Activated CD8-positive, alpha-beta memory T cell treated with anti-CD3 and anti-CD28 coated beads, Interleukin-2, amount 50 U/mL, for 24 hours (primary cell): Measurements from ENCODE around the gene TMEM131.

ENCODE experiments used
- DNase-seq: peaks from one replicate; pipeline ENCODE4 v3.0.0-alpha.2; 2020; ENCODE audit errors: extremely low read depth

The TMEM131 gene

DNA sequence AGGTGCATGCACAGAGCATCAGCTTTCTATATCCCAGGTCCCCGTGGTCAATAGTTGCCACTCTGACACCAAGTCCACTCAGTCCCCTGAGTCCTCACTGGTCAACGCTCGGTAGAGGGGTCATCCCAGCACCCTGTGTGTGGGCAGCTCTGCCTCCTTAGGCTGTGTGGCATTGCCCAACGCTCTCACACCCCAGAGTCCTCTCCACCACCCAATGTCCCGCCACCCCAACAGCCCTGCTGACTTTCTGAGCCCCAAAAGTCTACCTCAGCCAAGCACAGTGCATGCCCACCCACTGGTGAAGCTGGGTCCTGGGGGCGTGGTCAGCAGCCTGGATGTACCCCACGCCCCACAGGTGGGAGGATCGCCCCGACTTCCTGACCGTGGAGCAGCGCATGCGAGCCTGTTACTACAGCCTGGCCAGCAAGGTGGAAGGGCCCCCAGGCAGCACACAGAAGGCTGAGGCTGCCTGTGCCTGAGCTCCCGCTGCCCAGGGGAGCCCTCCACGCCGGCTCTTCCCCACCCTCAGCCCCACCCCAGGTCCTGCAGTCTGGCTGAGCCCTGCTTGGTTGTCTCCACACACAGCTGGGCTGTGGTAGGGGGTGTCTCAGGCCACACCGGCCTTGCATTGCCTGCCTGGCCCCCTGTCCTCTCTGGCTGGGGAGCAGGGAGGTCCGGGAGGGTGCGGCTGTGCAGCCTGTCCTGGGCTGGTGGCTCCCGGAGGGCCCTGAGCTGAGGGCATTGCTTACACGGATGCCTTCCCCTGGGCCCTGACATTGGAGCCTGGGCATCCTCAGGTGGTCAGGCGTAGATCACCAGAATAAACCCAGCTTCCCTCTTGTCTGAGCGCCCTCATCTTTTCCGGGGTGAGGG lies 256.5 kb downstream of the TMEM131 start:
- no peak for DNase-seq

DNA sequence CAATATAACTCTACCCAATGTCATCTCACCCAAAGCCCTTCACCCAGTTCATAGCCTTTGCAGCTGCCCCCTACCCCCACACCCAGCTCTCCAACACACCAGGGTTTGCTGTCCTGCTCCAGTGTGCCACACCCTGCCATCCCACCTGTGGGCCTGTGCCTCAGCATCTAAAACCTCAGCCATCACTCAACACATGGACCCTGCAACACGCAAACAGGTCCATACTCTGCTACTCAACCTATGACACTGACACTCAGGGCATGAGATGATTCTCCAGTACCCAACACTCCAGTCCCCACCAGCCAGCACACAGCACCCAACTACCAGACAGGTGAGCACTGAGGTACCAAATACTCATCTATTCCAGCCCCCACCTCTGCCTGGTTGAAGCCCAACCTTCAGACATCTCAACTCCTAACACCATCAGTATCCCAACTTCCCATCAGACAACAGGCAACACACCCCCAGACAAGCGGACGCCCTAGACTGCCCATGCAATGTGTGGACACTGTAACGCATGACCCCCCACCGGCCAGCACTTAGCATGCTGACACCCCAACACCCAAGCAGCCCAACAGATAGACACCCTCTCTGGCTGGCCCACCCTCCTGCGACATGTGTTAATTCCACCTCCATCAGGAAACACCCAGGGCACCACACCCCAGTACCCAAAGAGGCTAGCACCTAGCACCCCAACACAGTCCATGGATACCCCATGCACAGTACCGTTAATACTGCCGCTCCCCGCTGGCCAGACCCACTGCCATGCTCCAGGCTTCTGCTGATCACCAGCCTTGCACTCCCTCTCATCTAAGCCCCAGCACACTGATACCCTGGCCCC lies 257.3 kb downstream of the TMEM131 start:
- DNase-seq = no peak

DNA sequence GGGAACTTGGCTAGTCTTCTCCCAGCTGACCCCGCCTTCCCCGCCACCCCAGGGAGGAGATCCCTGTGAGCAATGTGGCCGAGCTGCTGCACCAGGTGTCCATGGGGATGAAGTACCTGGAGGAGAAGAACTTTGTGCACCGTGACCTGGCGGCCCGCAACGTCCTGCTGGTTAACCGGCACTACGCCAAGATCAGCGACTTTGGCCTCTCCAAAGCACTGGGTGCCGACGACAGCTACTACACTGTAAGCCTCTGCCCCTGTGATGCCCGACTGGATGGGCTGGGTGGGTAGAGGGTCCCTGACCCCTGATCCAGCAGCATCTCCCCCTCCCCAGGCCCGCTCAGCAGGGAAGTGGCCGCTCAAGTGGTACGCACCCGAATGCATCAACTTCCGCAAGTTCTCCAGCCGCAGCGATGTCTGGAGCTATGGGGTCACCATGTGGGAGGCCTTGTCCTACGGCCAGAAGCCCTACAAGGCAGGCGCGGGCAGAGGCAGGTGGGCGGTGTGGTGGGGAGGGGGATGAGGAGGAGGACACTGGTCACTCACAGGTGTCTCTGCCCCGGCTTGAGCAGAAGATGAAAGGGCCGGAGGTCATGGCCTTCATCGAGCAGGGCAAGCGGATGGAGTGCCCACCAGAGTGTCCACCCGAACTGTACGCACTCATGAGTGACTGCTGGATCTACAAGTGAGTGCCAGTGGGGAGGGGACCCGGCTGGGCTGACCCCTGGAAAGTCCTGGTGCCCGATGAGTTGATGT lies 258.1 kb downstream of the TMEM131 start:
- no peak for DNase-seq

DNA sequence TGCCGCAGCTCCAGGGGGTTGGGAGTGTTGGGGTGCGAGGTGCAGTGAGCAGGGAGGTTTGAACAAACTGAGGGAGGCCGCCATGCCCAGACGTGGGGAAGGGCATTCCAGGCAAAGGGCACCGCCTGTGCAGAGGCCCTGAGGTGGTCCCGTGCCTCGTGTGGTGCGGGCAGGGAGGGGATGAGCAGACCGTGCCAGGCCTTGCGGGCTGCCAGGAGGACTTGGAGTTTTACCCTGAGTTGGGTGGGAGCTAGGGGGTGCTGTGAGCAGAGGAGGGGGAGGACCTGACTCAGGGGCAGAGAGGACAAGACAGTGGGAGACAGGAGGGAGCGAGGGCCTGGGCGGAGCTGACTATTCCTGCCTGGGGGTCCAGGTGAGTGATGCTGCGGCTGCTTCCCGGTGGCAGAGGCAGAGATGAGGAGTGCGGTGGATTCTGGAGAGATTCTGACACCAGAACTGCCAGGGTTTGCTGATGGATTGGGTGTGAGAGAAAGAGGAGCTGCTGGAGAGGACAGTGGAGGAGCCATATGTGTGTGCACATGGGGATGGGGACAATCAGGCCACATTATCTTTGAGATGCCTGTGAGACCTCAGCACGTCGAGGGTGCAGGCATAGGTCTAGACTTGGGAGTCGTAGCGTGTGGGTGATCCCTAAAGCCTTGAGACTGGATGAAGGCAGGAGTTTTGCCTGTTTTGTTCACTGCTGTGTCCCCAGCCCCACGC lies 259.0 kb downstream of the TMEM131 start:
- no peak for DNase-seq

DNA sequence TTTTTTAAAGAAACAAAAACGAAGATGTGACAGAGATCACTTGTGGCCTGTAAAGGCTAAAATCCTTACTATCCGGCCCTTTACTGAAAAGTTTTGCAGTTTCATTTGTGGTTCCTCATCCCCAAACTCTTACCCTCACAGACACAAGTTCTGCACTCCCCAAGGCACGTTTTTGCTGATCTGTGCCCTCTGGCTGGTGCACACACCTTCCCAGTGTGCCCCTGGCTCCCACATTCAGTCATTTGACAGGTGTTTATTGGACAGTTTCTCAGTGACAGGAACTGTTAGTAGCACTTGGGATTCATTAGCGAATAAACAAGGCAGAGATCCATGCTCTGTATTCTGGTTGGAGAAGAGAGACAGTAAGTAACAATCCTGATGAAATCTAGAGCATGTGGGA lies 259.6 kb downstream of the TMEM131 start:
- no peak for DNase-seq

DNA sequence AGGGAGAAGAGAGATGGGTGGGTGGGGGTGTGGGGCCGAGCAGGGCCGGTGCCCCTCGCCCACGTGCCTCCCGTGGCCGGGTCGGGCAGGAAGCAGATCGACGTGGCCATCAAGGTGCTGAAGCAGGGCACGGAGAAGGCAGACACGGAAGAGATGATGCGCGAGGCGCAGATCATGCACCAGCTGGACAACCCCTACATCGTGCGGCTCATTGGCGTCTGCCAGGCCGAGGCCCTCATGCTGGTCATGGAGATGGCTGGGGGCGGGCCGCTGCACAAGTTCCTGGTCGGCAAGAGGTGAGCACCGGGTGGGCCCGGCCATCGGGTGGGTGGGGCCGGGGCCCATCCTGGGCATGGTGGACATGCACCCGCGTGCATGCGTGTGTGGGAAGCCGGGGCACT lies 260.6 kb downstream of the TMEM131 start:
- no peak for DNase-seq

DNA sequence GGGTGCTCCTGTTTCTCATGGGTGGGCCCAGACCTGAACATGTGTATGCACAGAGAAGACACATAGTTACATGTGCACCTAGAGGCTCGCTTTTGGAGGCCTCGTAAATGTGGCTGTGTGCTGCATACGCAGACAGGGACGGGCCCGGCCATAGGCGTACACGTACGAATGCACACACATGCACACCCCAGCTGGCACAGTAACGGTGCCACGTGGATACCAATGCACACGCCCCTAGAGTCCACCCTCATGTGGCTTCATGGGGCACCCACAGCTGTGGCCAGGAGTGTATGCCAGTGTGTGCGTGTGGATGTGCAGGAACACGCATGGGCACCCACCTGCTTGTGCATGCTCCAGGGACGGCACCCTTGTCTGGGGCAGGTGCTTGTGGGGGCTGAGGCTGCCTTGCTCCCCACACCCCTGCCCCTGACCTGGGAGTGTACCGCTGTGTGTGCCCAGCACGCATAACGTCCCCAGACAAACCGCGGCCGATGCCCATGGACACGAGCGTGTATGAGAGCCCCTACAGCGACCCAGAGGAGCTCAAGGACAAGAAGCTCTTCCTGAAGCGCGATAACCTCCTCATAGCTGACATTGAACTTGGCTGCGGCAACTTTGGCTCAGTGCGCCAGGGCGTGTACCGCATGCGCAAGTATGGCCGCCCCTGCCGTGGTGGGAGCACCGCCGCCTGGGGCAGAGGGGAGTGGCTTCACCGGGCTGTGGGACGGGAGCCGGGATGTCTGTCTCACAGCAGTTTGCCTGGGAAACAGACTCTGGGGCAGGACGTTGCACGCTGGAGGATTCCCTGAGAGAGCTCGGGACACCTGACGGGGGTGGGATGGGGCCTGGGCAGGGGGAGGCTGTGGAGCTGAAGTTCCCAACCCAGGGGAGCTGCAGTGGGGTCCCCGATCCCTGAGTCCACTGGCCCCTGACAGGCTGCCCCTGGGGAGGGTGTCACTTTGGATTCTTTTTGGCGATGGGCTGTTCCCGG lies 261.4 kb downstream of the TMEM131 start:
- no peak for DNase-seq

DNA sequence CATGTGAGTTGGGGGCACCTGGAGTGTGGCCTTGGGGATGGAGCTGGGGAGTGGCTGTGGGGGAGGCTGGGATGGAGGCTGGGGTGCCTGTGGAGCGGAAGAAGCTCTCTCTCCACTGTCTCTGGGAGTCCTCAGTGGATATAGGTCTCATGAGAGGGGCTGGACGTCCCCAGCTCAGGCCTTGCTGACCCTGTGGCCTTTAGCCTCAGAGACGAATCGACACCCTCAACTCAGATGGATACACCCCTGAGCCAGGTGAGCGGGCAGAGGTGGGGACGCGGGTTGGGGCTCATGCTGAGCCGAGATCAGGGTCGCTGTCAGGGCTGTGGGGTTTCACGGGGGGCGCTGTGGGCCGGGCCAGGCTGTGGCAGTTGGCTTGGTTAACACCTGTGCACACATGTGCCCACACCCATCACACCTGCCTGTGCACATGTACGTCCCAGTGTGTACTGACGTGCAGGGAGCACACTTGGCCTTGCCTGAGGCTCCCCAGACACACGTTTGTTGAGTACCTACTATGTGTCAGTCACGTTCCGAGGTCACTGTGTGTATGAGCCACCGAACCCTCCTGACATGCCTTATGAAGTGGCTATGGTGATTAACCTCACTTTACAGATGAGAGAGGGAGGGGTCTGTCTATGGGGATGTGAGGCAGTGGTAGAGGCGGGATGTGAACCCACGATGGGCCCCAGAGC lies 262.3 kb downstream of the TMEM131 start:
- DNase-seq = no peak

DNA sequence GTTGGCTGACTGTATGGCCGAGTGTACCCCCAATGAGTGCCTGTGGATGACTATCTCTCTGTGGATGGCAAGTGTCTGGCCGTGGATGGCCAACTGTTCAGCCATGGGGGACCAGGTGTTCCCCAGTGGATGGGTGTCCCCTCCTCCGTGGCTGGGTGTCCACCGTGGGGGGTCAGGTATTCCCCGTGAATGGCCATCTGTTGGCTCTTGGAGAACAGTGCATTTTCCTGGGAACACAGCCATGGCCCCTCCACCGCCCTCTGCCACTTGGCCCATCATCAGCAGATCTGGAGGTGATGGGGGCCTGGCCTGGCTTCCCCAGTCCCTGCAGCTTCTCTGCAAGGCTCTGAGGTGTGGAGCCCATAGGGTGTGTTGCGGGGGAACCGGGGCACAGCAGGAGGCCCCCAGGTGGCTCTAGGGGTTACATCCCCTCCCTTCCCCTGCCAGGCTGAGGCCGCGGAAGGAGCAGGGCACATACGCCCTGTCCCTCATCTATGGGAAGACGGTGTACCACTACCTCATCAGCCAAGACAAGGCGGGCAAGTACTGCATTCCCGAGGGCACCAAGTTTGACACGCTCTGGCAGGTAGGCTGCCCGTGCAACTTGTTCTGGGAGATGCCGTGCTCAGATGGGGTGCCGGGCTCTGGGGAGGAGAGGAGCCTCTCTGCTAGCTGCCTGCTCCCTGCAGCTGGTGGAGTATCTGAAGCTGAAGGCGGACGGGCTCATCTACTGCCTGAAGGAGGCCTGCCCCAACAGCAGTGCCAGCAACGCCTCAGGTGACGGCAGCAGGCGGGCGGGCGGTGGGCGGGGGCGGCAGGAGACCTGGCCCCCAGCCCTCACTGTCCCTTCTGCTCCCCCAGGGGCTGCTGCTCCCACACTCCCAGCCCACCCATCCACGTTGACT lies 263.1 kb downstream of the TMEM131 start:
- DNase-seq = no peak

DNA sequence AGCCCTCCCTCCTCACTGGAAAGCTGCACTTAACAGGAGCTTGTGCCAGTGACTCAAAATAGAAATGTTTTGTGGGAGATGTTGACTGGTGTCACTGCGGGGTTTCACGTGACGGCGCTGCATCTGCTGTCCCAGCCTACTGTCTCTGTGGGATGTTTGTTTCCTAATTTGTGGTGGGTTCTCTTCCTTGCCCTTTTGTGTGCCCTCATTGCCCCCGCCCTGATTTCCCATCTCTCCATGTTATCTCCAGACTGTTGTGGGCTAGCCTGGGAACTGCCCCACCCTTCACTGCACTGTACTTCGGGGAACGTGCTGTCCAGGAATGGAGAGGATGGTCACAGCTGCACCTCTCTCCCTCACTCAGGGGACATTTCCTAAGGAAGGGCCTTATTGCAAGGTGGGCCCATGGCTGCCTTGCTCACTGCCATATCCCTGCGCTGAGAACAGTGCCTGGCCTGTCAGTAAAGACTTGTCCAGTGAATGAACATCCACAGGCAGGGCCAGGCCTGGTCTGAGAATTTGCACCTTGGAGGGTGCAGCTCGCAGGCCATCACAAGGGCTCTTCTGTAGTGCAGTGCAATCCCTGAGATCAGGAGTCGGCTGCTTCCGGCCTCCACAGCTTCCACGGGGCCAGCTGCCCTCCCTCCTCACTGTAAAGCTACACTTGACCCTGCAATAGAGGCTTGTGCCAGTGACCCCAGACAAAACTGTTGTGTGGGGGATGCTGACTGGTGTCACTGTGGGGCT lies 264.3 kb downstream of the TMEM131 start:
- no peak for DNase-seq

DNA sequence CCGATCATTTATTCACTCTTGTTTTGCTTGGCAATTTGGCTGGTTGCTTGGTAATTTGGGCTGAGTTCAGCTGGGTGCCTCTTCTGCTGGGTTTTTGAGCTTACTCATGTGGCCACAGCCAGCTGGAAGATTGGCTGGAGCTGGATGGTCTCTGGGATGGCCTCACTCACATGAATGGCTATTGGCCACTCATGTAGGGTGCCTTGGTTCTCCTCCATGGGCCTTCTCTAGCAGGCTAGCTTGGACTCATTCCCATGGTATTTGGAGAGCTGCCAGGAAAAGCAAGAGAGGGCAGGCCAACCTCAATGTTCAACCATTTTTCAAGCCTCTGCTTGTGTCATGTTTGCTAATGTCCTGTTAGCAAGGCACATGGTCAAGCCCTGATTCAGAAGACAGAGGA lies 265.5 kb downstream of the TMEM131 start:
- no peak for DNase-seq

DNA sequence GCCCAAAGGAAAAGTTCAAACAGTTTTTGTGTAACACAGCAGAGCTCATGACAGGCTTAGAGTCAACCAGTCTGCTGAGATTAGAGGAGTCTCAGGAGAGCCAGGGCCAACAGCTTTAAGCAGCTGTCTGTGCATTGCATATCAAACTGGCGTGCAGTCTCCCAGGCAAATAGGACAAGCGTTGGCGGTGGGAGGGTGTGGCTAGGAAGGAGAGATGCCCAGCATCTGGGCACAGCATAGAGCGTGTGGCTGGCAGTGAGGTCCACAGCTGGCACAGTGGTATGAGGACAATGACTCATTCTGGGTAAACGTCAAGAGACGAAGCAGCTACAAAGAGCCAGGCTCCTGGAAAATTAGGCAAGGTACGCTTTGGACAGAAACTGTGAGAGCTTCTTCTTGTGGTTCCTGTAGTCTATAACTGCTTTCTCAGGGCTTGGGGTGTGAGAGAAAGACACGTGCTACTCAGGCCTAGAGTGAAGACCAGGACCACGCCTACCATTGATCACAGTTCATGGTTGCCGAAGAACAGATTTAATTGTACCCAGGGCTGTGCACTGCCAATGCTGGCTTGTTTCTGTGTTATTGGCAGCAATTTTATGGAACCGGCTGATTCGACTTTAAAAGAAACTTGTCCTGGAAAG lies 267.5 kb downstream of the TMEM131 start:
- no peak for DNase-seq

DNA sequence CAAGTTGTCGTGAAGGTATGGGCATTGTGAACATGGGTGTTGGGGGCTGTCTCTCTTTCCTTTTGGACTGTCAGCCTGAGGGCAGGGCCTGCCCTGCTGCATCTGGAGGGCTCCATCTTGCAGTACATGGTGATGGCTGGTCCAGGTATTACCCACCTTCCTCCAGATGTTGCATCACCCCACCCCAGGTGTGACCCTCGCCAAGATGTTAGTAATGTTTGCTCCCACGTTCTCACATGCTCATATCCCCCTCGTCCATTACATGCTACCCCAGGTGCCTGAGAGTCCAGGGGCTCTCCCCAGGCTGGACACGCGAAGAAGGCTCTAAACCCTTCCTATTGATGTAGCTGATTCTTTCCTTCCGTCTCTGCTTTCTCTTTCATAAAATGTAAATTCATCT lies 268.5 kb downstream of the TMEM131 start:
- DNase-seq = no peak

DNA sequence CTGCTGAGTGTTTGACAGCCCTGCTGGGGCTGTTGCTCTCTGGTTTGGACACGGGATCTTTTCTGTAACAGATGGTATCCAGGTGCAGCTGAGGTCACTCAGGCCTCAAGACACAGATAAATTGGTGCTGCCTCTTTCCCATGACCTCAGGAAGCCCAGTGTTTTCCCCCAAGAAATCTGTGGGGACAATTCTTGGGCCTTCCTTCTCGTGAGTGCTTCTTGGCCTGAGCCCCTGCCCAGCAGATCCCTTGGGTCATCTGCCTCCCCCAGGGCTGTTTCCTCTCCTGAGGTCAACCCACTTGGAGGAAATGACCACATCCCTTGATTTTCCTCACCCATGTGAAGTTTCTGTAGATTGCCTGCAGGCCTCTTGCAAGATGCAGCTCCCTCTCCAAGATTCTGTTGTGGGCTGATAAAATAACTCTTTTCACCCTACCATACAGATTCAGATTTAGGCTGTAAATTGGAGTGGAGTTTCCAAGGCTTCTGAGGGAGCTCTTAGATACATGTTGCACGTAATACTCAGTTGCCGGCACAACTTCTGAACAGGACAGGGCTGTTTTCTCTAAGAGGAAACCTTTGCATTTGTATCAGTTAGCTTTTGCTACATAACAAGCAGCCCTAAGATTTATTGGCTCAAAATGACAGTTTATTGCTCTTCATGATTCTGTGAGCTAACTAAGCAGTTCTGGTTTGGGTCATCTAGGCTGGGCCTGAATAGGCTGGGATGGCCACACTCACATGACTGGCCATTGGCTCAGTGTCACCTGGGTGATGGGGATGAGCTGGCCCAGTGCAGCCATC lies 269.3 kb downstream of the TMEM131 start:
- DNase-seq = no peak

DNA sequence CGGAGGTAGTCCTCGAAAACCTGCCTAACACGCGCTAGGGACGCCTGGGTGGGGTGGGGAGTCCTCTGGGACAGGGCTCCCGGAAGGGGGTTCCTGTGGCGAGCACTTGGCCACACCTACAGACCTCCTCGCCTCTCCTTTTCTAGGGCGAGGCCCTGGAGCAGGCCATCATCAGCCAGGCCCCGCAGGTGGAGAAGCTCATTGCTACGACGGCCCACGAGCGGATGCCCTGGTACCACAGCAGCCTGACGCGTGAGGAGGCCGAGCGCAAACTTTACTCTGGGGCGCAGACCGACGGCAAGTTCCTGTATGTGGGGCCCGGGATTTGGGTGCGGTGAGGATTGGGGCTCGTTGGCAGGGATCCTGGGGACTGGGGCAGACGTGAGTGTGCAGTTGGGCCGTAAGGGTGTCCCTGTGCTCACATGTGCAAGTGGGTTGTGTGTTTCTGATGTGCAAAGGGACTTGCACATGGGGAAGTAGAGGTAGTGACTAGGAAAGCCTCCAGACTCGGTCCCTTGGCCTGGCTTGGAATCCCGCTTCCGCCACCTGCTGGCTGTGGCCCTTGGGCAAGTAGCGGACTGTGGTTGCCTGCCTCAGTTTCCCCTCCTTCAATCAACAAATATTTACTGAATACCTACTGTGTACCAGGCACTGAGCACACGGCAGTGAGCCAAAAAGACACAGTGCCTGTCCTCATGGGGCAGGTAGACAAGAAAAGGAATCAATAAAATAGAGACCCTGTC lies 270.6 kb downstream of the TMEM131 start:
- no peak for DNase-seq

DNA sequence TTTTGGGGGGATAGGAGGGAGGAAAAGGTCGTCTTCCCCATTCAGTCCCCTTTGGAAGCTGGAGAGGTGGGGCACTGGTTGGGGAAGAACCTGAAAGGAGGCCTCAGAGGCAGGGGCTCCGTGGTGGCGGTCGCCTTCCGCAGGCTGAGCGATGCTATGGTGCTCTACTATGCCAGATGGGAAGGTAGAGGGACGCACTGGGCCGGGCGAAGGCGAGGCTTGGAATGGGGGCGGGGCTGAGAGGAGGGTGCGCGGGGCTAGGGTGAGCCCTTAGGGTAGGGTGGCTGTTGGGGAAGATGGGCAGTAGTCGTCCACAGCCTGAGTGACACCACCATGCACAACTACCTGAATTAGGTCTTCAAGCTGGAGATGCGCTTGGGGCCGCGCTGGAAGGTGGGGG lies 271.2 kb downstream of the TMEM131 start:
- DNase-seq = no peak
